LNCAP (cell line): Measurements from ENCODE around the gene ZNF311.

Experiments used
- TF ChIP-seq, protein P1 (sequence below): fragments of 450-650 bp; IDR thresholded peaks from 2 replicates; pipeline ENCODE4 v1.5.1; 2017; ENCODE audit warnings: mild to moderate bottlenecking

Gene ZNF311

DNA sequence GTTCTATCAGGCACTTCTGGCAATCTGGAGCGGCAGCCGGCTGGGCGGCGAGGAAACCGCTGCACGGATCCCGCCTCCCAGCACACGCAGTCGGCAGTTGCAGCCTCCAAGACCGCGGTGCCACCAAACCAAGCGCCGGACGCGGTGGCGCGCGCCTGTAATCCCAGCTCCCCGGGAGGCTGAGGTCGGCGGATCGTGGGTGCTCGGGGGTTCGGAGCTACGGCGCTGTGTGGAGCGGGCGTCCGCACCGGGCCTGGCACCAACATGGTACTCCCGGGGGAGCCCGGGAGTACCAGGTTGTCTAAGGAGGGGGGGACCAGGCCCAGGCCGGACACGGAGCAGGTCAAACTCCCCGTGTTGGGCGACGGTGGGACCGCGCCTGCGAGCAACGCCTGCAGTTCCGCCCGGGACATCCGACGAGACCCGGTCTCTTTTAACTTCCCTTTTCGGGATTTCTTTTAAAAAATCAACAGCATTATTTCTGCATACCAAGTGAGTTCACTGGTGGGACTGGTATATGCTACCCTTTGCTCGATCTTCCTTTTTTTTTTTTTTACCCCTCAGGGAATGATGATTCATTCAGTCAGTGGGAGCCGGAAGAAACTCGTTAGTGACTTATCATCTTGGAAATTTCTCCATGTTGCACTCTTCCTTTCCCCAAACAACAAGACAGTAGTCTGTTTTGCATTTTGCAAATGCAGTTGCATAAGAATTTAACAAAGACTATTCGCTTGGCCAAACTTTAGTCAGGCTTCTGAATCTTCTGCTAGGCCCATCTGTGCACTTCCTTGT, 27.6 kb downstream of the ZNF311 start:
- TF ChIP-seq, protein P1, sequence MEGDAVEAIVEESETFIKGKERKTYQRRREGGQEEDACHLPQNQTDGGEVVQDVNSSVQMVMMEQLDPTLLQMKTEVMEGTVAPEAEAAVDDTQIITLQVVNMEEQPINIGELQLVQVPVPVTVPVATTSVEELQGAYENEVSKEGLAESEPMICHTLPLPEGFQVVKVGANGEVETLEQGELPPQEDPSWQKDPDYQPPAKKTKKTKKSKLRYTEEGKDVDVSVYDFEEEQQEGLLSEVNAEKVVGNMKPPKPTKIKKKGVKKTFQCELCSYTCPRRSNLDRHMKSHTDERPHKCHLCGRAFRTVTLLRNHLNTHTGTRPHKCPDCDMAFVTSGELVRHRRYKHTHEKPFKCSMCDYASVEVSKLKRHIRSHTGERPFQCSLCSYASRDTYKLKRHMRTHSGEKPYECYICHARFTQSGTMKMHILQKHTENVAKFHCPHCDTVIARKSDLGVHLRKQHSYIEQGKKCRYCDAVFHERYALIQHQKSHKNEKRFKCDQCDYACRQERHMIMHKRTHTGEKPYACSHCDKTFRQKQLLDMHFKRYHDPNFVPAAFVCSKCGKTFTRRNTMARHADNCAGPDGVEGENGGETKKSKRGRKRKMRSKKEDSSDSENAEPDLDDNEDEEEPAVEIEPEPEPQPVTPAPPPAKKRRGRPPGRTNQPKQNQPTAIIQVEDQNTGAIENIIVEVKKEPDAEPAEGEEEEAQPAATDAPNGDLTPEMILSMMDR = no peak

DNA sequence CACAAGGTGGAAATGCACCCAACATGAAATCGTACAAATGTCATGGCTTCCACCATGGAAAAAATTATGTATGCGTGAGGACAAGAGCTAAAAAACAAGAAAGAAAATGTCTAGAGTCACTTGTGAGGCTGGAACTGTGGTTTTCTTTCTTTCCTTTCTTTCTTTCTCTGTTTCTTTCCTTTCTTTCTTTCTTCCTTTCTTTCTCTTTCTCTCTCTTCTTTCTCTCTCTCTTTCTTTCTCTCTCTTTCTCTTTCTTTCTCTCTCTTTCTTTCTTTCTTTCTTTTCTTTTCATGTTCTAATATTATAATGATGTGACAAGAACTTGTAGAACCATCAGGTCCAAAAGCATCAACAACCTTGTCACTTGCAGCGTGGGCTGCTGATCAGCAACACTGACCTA, 28.4 kb downstream of the ZNF311 start:
- TF ChIP-seq, protein P1 = no peak

DNA sequence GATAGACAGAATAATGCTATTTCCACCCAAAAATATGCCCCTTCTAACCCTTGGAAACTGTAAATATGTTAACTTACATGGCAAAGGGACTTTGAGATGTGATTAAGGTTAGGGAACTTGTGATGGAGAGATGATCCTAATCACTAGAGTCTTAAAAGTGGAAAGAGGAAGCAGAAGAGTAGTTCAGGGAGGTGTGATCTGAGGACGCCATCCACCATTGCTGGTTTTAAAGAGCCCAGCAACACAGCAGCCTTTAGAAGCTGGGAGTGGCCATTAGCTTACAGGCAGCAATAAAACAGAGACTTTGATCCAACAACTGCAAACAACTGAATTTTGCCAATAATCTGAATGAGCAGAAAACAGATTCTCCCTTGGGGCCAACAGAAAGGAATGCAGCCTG, 30.6 kb downstream of the ZNF311 start:
- TF ChIP-seq, protein P1 = no peak

DNA sequence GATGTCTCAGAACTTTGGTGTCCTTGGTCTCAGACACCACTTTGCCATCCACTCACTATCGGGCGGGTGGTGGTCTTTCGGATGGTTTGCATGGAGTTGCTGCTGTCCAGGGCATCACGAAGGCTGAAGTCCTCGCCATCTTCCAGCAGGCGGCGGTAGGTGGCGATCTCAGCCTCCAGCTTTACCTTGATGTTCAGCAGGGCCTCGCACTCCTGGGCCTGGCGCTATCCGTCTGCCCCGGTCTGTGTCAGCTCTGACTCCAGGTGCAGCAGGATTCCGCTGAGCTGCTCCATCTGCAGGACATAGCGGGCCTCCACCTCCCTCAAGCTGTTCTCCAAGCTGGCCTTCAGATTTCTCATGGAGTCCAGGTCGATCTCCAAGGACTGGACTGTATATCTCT, 36.0 kb downstream of the ZNF311 start:
- TF ChIP-seq, protein P1 = no peak

DNA sequence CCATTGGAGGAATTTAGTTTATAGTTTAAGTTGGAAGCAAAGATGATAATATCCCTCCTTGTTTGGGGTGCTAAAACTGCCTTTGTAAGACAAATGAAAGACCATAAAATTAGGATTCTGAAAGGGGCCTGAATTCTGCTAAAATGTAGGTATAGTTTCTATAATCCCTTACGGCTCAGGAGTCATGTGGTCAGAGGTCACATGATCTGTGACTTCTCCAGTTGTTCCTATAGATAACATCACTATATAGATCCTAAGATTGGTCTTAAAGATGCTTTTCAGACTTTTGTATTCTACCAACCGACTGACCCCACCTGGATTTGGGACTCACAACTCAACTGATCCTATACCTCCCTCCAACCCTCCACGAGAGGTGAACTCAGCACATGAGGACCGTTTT, 36.6 kb downstream of the ZNF311 start:
- TF ChIP-seq, protein P1 = no peak

DNA sequence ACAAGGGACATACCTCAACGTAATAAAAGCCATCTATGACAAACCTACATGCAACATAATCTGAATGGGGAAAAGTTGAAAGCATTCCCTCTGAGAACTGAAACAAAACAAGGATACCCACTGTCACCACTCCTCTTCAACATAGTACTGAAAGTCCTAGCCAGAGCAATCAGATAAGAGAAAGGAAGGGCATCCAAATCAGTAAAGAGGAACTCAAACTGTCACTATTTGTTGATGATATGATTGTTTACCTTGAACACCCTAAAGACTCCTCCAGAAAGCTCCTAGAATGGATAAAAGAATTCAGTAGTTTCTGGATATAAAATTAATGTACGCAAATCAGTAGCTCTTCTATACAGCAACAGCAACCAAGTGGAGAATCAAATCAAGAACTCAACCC, 39.4 kb downstream of the ZNF311 start:
- TF ChIP-seq, protein P1 = no peak

DNA sequence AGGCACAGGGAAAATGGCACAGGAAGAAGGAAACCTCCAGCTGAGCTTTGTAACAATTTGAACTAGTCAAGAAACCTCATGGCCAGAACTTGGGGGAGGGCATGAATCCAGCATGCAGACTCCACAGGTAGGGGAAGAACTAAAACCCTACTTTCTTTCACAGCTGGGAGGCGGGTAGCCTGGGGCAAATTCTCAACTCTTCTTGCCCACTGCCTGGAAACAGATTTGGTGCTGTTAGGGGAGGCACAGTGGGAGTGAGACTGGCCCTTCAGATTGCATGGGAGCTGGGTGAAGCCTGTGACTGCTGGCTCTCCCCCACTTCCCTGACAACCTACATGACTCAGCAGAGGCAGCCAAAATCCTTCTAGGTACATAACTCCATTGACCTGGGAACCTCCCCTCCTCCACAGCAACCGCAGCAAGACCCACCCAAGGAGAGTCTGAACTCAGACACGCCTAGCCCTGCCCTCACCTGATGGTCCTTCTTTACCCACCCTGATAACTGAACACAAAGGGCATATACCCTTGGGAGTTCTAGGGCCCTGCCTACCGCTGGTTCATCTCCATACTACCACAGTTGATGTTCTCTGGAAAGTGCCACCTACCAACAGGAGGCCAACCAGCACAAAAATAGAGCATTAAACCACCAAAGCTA, 44.1 kb downstream of the ZNF311 start:
- TF ChIP-seq, protein P1 = no peak
